T-helper 1 cell (primary cell): ENCODE results near the gene TOMM6.
"Not testable (repeated sequence)": the region's sequence is repeated elsewhere in the genome, so short reads cannot be mapped to it uniquely, and the experiment has no call there.

ENCODE experiments used
- DNase-seq, 5 donors: peaks; one replicate each; pipeline ENCODE4 v3.0.0-alpha.2; 2012 to 2020

TOMM6 gene

GRCh38 chr6:41766043-41766664, 21.3 kb upstream of the TOMM6 start:
- DNase-seq: not testable (repeated sequence)

GRCh38 chr6:41767112-41767833, 20.2 kb upstream of the TOMM6 start:
- DNase-seq: no peak

- no peak for DNase-seq
These were observed 18.8 kb upstream of the TOMM6 start for GRCh38 chr6:41768545-41769308.

- DNase-seq: no peak
These were observed 18.1 kb upstream of the TOMM6 start for GRCh38 chr6:41769376-41769775.

GRCh38 chr6:41770381-41771057, 17.0 kb upstream of the TOMM6 start:
- DNase-seq: no peak

GRCh38 chr6:41771058-41771983, 16.2 kb upstream of the TOMM6 start:
- no peak for DNase-seq

- no peak for DNase-seq
These were observed 12.7 kb upstream of the TOMM6 start for GRCh38 chr6:41774841-41775240.

GRCh38 chr6:41775293-41775882, 12.1 kb upstream of the TOMM6 start:
- DNase-seq: no peak

GRCh38 chr6:41777551-41778285, 9.8 kb upstream of the TOMM6 start:
- no peak for DNase-seq

- DNase-seq: no peak
These were observed 8.6 kb upstream of the TOMM6 start for GRCh38 chr6:41778895-41779294.

GRCh38 chr6:41779336-41779735, 8.2 kb upstream of the TOMM6 start:
- no peak for DNase-seq

GRCh38 chr6:41779788-41780550, 7.5 kb upstream of the TOMM6 start, which contains the start of gene FRS3:
Gene FRS3, minus strand, starts transcription at chr6:41779900. Its CDS starts 2,913 bp downstream, at chr6:41776987.
- DNase-seq: peak; percentile 96 to 99 (median 98)

- DNase-seq: no peak
These were observed 6.7 kb upstream of the TOMM6 start, which contains the start of gene PRICKLE4 for GRCh38 chr6:41780551-41781365. Gene PRICKLE4, plus strand, starts transcription at chr6:41780782. Its CDS starts 2,692 bp downstream, at chr6:41783474.

- DNase-seq: no peak
These were observed 6.1 kb upstream of the TOMM6 start for GRCh38 chr6:41781366-41781730.

GRCh38 chr6:41783106-41783780, 4.3 kb upstream of the TOMM6 start:
- DNase-seq: no peak

- DNase-seq: no peak
These were observed 2.8 kb upstream of the TOMM6 start for GRCh38 chr6:41784581-41785171.

- no peak for DNase-seq
These were observed 2.2 kb upstream of the TOMM6 start for GRCh38 chr6:41785254-41785653.
